CD14-positive monocyte (primary cell): ENCODE data around the gene FRMD4A. TPM values are rescaled to one million over a fixed set of nuclear protein-coding genes. Genes with fewer than 3 reads are reported as not detected.
A peak's percentile ranks its signal among the peaks of the same experiment; 100 is the strongest.

Source experiments
- DNase-seq, 3 donors: peaks; one replicate each; pipeline ENCODE4 v3.0.0-alpha.2; 2011 to 2022
- H2AFZ ChIP-seq: 2 replicates; pipeline ENCODE4 v1.6.0; 2012; ENCODE audit warnings: mild to moderate bottlenecking, low read depth, low read length, inconsistent platforms; ENCODE audit not compliant: insufficient read depth, poor library complexity, severe bottlenecking
- H3K27ac ChIP-seq, 2 donors: 1 replicate in 1 of 2; 2 replicates in 1 of 2; pipeline ENCODE4 v1.5.1; 2012 to 2013; ENCODE audit warnings: low read length in 2 of 2, control low read depth in 1 of 2, inconsistent platforms in 1 of 2, low read depth in 1 of 2, mild to moderate bottlenecking in 1 of 2
- H3K27me3 ChIP-seq, 2 donors: one replicate each; pipeline versions ENCODE4 v1.6.0 to v1.6.1; 2011 to 2013; ENCODE audit warnings: low read length in 2 of 2; ENCODE audit not compliant: control insufficient read depth in 2 of 2, insufficient read depth in 2 of 2
- H3K36me3 ChIP-seq, 2 donors: replicated peaks in 1 of 2; 1 replicate in 1 of 2; 2 replicates in 1 of 2; pipeline versions ENCODE4 v1.5.1 to v1.6.1; 2012 to 2013; ENCODE audit warnings: low read length in 2 of 2, control low read depth in 1 of 2, inconsistent platforms in 1 of 2, mild to moderate bottlenecking in 1 of 2; ENCODE audit not compliant: insufficient read depth in 2 of 2, control insufficient read depth in 1 of 2
- H3K4me1 ChIP-seq, 2 donors: 1 replicate in 1 of 2; 2 replicates in 1 of 2; pipeline versions ENCODE4 v1.5.1 to v1.6.1; 2012 to 2013; ENCODE audit warnings: low read length in 2 of 2, control low read depth in 1 of 2, inconsistent platforms in 1 of 2, mild to moderate bottlenecking in 1 of 2, moderate library complexity in 1 of 2; ENCODE audit not compliant: insufficient read depth in 2 of 2, control insufficient read depth in 1 of 2
- H3K4me2 ChIP-seq: replicated peaks from 2 replicates; pipeline ENCODE3; 2012; ENCODE audit warnings: low read length, moderate library complexity, mild to moderate bottlenecking; ENCODE audit not compliant: poor library complexity, severe bottlenecking; ENCODE audit errors: extremely low read depth
- H3K4me3 ChIP-seq, 3 experiments: fragments of 200-600 bp in 1 of 3; sonication (generic) in 1 of 3; replicated peaks in 1 of 3; 1 replicate in 2 of 3; 2 replicates in 1 of 3; pipeline ENCODE4 v1.5.1; 2011 to 2013; ENCODE audit warnings: low read length in 3 of 3, mild to moderate bottlenecking in 3 of 3, control low read depth in 2 of 3, low read depth in 2 of 3, inconsistent platforms in 1 of 3, moderate library complexity in 1 of 3
- H3K79me2 ChIP-seq: 2 replicates; pipeline ENCODE4 v1.6.0; 2012; ENCODE audit warnings: mild to moderate bottlenecking, control low read depth, inconsistent platforms, low read length, moderate library complexity; ENCODE audit not compliant: insufficient read depth
- H3K9ac ChIP-seq: 2 replicates; pipeline ENCODE4 v1.6.0; 2017; ENCODE audit warnings: low read length, mild to moderate bottlenecking; ENCODE audit not compliant: insufficient read depth, poor library complexity, severe bottlenecking
- H3K9me3 ChIP-seq, 2 donors: replicated peaks in 1 of 2; 1 replicate in 1 of 2; 2 replicates in 1 of 2; pipeline versions ENCODE4 v1.5.1 to v1.6.1; 2012 to 2013; ENCODE audit warnings: low read length in 2 of 2, control low read depth in 1 of 2; ENCODE audit not compliant: control insufficient read depth in 1 of 2, insufficient read depth in 1 of 2
- H4K20me1 ChIP-seq: 2 replicates; pipeline ENCODE4 v1.6.0; 2012; ENCODE audit warnings: mild to moderate bottlenecking, low read length, control low read depth, moderate library complexity; ENCODE audit not compliant: insufficient read depth
- H3K27ac Mint-ChIP-seq, 7 donors: one replicate each; pipeline ENCODE4 v1.8.0; 2020; ENCODE audit warnings: mild to moderate bottlenecking in 7 of 7, mixed read lengths in 7 of 7, moderate library complexity in 6 of 7, inconsistent platforms in 2 of 7
- H3K27me3 Mint-ChIP-seq, 3 donors: one replicate each; pipeline ENCODE4 v1.8.0; 2021 to 2022; ENCODE audit warnings: low read depth in 3 of 3, mild to moderate bottlenecking in 3 of 3, mixed read lengths in 3 of 3, moderate library complexity in 3 of 3, inconsistent platforms in 1 of 3
- H3K36me3 Mint-ChIP-seq, 2 donors: one replicate each; pipeline ENCODE4 v1.8.0; 2020; ENCODE audit warnings: mixed read lengths in 2 of 2, inconsistent platforms in 1 of 2, mild to moderate bottlenecking in 1 of 2
- H3K4me1 Mint-ChIP-seq: one replicate; pipeline ENCODE4 v1.8.0; 2020; ENCODE audit warnings: mild to moderate bottlenecking, mixed read lengths
- H3K4me3 Mint-ChIP-seq, 2 donors: one replicate each; pipeline ENCODE4 v1.8.0; 2020; ENCODE audit warnings: mild to moderate bottlenecking in 2 of 2, mixed read lengths in 2 of 2, moderate library complexity in 1 of 2
- H3K9me3 Mint-ChIP-seq, 7 donors: one replicate each; pipeline ENCODE4 v1.8.0; 2020 to 2022; ENCODE audit warnings: mixed read lengths in 7 of 7, mild to moderate bottlenecking in 6 of 7, moderate library complexity in 6 of 7, inconsistent platforms in 2 of 7
- CTCF ChIP-seq: fragments of 200-600 bp; IDR thresholded peaks from one replicate; pipeline ENCODE4 v1.8.0; 2022; ENCODE audit warnings: antibody characterized with exemption, mild to moderate bottlenecking
- WGBS: methylation state at CpG from one replicate; pipeline ENCODE4 v1.1.5; 2013; ENCODE audit warnings: missing lambda C conversion rate; ENCODE audit not compliant: insufficient coverage; 5-methylcytosine and 5-hydroxymethylcytosine counted together
- intact Hi-C, 2 donors: fragments of 100-400 bp; cut with micrococcal nuclease; formaldehyde crosslinking; loops; one replicate each; pipeline versions ENCODE4 v1.15.0 to v1.15.1; 2023
- polyA plus RNA-seq, 3 donors: library from polyadenylated mRNA; depleted of rRNA in 1 of 3; unstranded in 2 of 3; stranded (reverse) in 1 of 3; fragments of 300-500 nt in 2 of 3; fragments of >200 nt in 1 of 3; fragmentation: Illumina TruSeq in 2 of 3; gene quantifications; 1 replicate in 2 of 3; 2 replicates in 1 of 3; pipeline ENCODE4 v1.2.3, GENCODE V29; 2012 to 2021

FRMD4A gene
- polyA plus RNA-seq, 3 donors, result 0.12 TPM; not detected in 2

GRCh38 chr10:13894412-13895093 is 436.2 kb downstream of the FRMD4A start:
- H2AFZ ChIP-seq, result no peak overlapping the region
- no peak overlapping the region for H3K4me2 ChIP-seq
- peaks cover 0 to 13% of the 10 kb centered on the region in 2 donors for H3K9me3 ChIP-seq
- no peaks in the 10 kb centered on the region for H4K20me1 ChIP-seq
- intact Hi-C loops, result loop anchor here in 1 of 2 donors (5.0 kb wide), 1 partner anchor 42 kb away; no protein-coding TSS in a partner anchor
- no peak overlapping the region for H3K27ac ChIP-seq
- H3K36me3 Mint-ChIP-seq, result peaks cover 0 to 8% of the 10 kb centered on the region in 2 donors
- peaks cover 66 to 69% (median 66%) of the 10 kb centered on the region in 3 donors for H3K27me3 Mint-ChIP-seq
- no peak overlapping the region for H3K9ac ChIP-seq
- H3K4me3 Mint-ChIP-seq, result peak overlapping the region in 1 of 2 donors; percentile 77
- no peak for TF ChIP-seq CTCF
- H3K4me1 ChIP-seq, result peaks cover 12 to 14% of the 10 kb centered on the region in 2 donors
- peak overlapping the region in 2 of 7 donors; percentile 12 to 39 for H3K27ac Mint-ChIP-seq
- no peak for DNase-seq
- no peak overlapping the region for H3K4me3 ChIP-seq
- H3K36me3 ChIP-seq, result no peaks in the 10 kb centered on the region
- no peaks in the 10 kb centered on the region for H3K79me2 ChIP-seq
- WGBS, result 71% methylated on average over 7 of the region's 9 CpGs
- H3K27me3 ChIP-seq, result peaks cover 49 to 67% of the 10 kb centered on the region in 2 donors
- H3K9me3 Mint-ChIP-seq, result peaks cover 2 to 28% (median 10%) of the 10 kb centered on the region in 7 donors
- H3K4me1 Mint-ChIP-seq, result peaks cover 26% of the 10 kb centered on the region

- Histone ChIP-seq H3K9me3 (peaks cover 0 to 13% of the 10 kb centered on the region in 2 donors), H3K4me2 (no peak overlapping the region), H3K27me3 (peaks cover 55 to 71% of the 10 kb centered on the region in 2 donors), H3K36me3 (no peaks in the 10 kb centered on the region), H3K79me2 (no peaks in the 10 kb centered on the region), H3K4me3 (no peak overlapping the region), H3K27ac (no peak overlapping the region), H4K20me1 (no peaks in the 10 kb centered on the region), H3K4me1 (peaks cover 12 to 14% of the 10 kb centered on the region in 2 donors), H2AFZ (no peak overlapping the region), H3K9ac (no peak overlapping the region)
- peaks cover 0 to 8% of the 10 kb centered on the region in 2 donors for H3K36me3 Mint-ChIP-seq
- H3K4me1 Mint-ChIP-seq, result peaks cover 26% of the 10 kb centered on the region
- intact Hi-C loops, result loop anchor here in 1 of 2 donors (5.0 kb wide), 1 partner anchor 42 kb away; no protein-coding TSS in a partner anchor
- H3K4me3 Mint-ChIP-seq, result peak overlapping the region in 1 of 2 donors; percentile 77
- no peak overlapping the region for H3K27ac Mint-ChIP-seq
- H3K27me3 Mint-ChIP-seq, result peaks cover 72 to 74% (median 72%) of the 10 kb centered on the region in 3 donors
- whole genome bisulfite sequencing, result 100% methylated on average over 2 of the region's 4 CpGs
- DNase-seq, result no peak
- H3K9me3 Mint-ChIP-seq, result peaks cover 2 to 28% (median 10%) of the 10 kb centered on the region in 7 donors
- TF ChIP-seq CTCF, result no peak
Observed at GRCh38 chr10:13893926-13894325, 436.8 kb downstream of the FRMD4A start.
